GM19099 (cell line): Measurements from ENCODE around the gene KRTAP5-4.

Experiments used
- POLR2A ChIP-seq: IDR thresholded peaks from 3 replicates; pipeline ENCODE4 v1.6.1; 2011; ENCODE audit warnings: low read depth; ENCODE audit not compliant: insufficient read length; ENCODE audit errors: extremely low read depth

Gene KRTAP5-4

GRCh38 chr11:1642288-1643145 is 20.6 kb upstream of the KRTAP5-4 start:
- no peak for TF ChIP-seq POLR2A

GRCh38 chr11:1641096-1641495 is 19.2 kb upstream of the KRTAP5-4 start:
- TF ChIP-seq POLR2A = no peak

GRCh38 chr11:1640076-1640946 is 18.4 kb upstream of the KRTAP5-4 start:
- TF ChIP-seq POLR2A = no peak

- no peak for TF ChIP-seq POLR2A
Measured at GRCh38 chr11:1639666-1640065, 17.7 kb upstream of the KRTAP5-4 start.

GRCh38 chr11:1639102-1639620 is 17.2 kb upstream of the KRTAP5-4 start:
- no peak for TF ChIP-seq POLR2A

- TF ChIP-seq POLR2A = no peak
Measured at GRCh38 chr11:1638344-1638743, 16.4 kb upstream of the KRTAP5-4 start.

GRCh38 chr11:1637628-1638027 is 15.7 kb upstream of the KRTAP5-4 start:
- TF ChIP-seq POLR2A = no peak

GRCh38 chr11:1636291-1636950 is 14.5 kb upstream of the KRTAP5-4 start:
- TF ChIP-seq POLR2A = no peak

- TF ChIP-seq POLR2A = no peak
Measured at GRCh38 chr11:1633864-1634263, 11.9 kb upstream of the KRTAP5-4 start.

GRCh38 chr11:1632053-1632714 is 10.2 kb upstream of the KRTAP5-4 start:
- TF ChIP-seq POLR2A = no peak

GRCh38 chr11:1631066-1631568 is 9.2 kb upstream of the KRTAP5-4 start:
- no peak for TF ChIP-seq POLR2A

- no peak for TF ChIP-seq POLR2A
Measured at GRCh38 chr11:1630271-1630670, 8.3 kb upstream of the KRTAP5-4 start.

- no peak for TF ChIP-seq POLR2A
Measured at GRCh38 chr11:1629326-1630185, 7.6 kb upstream of the KRTAP5-4 start, which contains the start of gene KRTAP5-5. Gene KRTAP5-5, plus strand, starts transcription at chr11:1629775. Its CDS starts 66 bp downstream, at chr11:1629841.
